Measurements from ENCODE around the gene ROS1. TPM values are rescaled to one million over a fixed set of nuclear protein-coding genes. Genes with fewer than 3 reads are reported as not detected.
"Not testable (repeated sequence)": the region's sequence is repeated elsewhere in the genome, so short reads cannot be mapped to it uniquely, and the experiment has no call there.

Gene ROS1
- total RNA-seq, 1 donor: not detected

GRCh38 chr6:117387454-117387974 lies 38.2 kb downstream of the ROS1 start:
- no peak for DNase-seq (ENCODE audit: low read depth in 2 of 3, low spot score in 2 of 3)

GRCh38 chr6:117384659-117385058 lies 41.1 kb downstream of the ROS1 start:
- DNase-seq (ENCODE audit: low read depth in 2 of 3, low spot score in 2 of 3): peak in 1 of 3 donors; percentile 17

GRCh38 chr6:117381749-117382148 lies 44.0 kb downstream of the ROS1 start:
- DNase-seq (ENCODE audit: low read depth in 2 of 3, low spot score in 2 of 3): no peak

GRCh38 chr6:117380298-117380697 lies 45.4 kb downstream of the ROS1 start:
- no peak for DNase-seq (ENCODE audit: low read depth in 2 of 3, low spot score in 2 of 3)

GRCh38 chr6:117375446-117375845 lies 50.3 kb downstream of the ROS1 start:
- DNase-seq (ENCODE audit: low read depth in 2 of 3, low spot score in 2 of 3): no peak

GRCh38 chr6:117373211-117373813 lies 52.4 kb downstream of the ROS1 start:
- no peak for DNase-seq (ENCODE audit: low read depth in 2 of 3, low spot score in 2 of 3)

- DNase-seq (ENCODE audit: low read depth in 2 of 3, low spot score in 2 of 3): not testable (repeated sequence)
Observed at GRCh38 chr6:117372289-117372688, 53.5 kb downstream of the ROS1 start.

GRCh38 chr6:117371492-117371891 lies 54.2 kb downstream of the ROS1 start:
- DNase-seq (ENCODE audit: low read depth in 2 of 3, low spot score in 2 of 3): no peak

GRCh38 chr6:117359581-117359980 lies 66.2 kb downstream of the ROS1 start:
- DNase-seq (ENCODE audit: low read depth in 2 of 3, low spot score in 2 of 3): no peak

- no peak for DNase-seq (ENCODE audit: low read depth in 2 of 3, low spot score in 2 of 3)
Observed at GRCh38 chr6:117354671-117355070, 71.1 kb downstream of the ROS1 start.

GRCh38 chr6:117352466-117353081 lies 73.2 kb downstream of the ROS1 start:
- DNase-seq (ENCODE audit: low read depth in 2 of 3, low spot score in 2 of 3): peak in 1 of 3 donors; percentile 0

- no peak for DNase-seq (ENCODE audit: low read depth in 2 of 3, low spot score in 2 of 3)
Observed at GRCh38 chr6:117351521-117351920, 74.2 kb downstream of the ROS1 start.

GRCh38 chr6:117346142-117346930 lies 79.4 kb downstream of the ROS1 start:
- DNase-seq (ENCODE audit: low read depth in 2 of 3, low spot score in 2 of 3): peak in 2 of 3 donors; percentile 2 to 36

- DNase-seq (ENCODE audit: low read depth in 2 of 3, low spot score in 2 of 3): no peak
Observed at GRCh38 chr6:117345292-117345610, 80.5 kb downstream of the ROS1 start.

GRCh38 chr6:117344444-117345291 lies 81.1 kb downstream of the ROS1 start:
- no peak for DNase-seq (ENCODE audit: low read depth in 2 of 3, low spot score in 2 of 3)

GRCh38 chr6:117338567-117338966 lies 87.2 kb downstream of the ROS1 start:
- DNase-seq (ENCODE audit: low read depth in 2 of 3, low spot score in 2 of 3): no peak

- no peak for DNase-seq (ENCODE audit: low read depth in 2 of 3, low spot score in 2 of 3)
Observed at GRCh38 chr6:117329926-117330325, 95.8 kb downstream of the ROS1 start.

GRCh38 chr6:117328500-117328899 lies 97.2 kb downstream of the ROS1 start:
- no peak for DNase-seq (ENCODE audit: low read depth in 2 of 3, low spot score in 2 of 3)

- no peak for DNase-seq (ENCODE audit: low read depth in 2 of 3, low spot score in 2 of 3)
Observed at GRCh38 chr6:117328005-117328389, 97.7 kb downstream of the ROS1 start.

- DNase-seq (ENCODE audit: low read depth in 2 of 3, low spot score in 2 of 3): no peak
Observed at GRCh38 chr6:117327149-117328004, 98.4 kb downstream of the ROS1 start.
